Sigmoid colon (tissue), 7 donors: ENCODE results near the gene NKX6-2. TPM values are rescaled to one million over a fixed set of nuclear protein-coding genes. Genes with fewer than 3 reads are reported as not detected.

Source experiments
- DNase-seq: peaks from one replicate; pipeline ENCODE4 v3.0.0-alpha.2; 2019
- H3K27ac ChIP-seq, 4 donors: fragments of 200-600 bp; sonication (generic); one replicate each; pipeline ENCODE4 v1.5.1; 2016 to 2019; ENCODE audit warnings: mild to moderate bottlenecking in 1 of 4
- H3K27me3 ChIP-seq, 3 donors: fragments of 200-600 bp; sonication (generic); one replicate each; pipeline ENCODE4 v1.5.1; 2019; ENCODE audit warnings: mild to moderate bottlenecking in 1 of 3
- H3K36me3 ChIP-seq, 4 donors: fragments of 200-600 bp; sonication (generic); one replicate each; pipeline ENCODE4 v1.5.1; 2016 to 2019
- H3K4me1 ChIP-seq, 4 donors: fragments of 200-600 bp; sonication (generic); one replicate each; pipeline ENCODE4 v1.5.1; 2017 to 2019
- H3K4me3 ChIP-seq, 4 donors: fragments of 200-600 bp; sonication (generic); one replicate each; pipeline ENCODE4 v1.5.1; 2017 to 2019; ENCODE audit warnings: mild to moderate bottlenecking in 2 of 4, moderate library complexity in 1 of 4
- H3K9me3 ChIP-seq, 4 donors: fragments of 200-600 bp in 3 of 4; sonication (generic) in 3 of 4; one replicate each; pipeline versions ENCODE4 v1.5.1 to v1.6.1; 2013 to 2019
- CTCF ChIP-seq, 4 experiments: fragments of 450-650 bp in 3 of 4; fragments of 200-600 bp in 1 of 4; IDR thresholded peaks; one replicate each; pipeline ENCODE4 v1.5.1; 2016 to 2019; ENCODE audit warnings: antibody characterized with exemption in 4 of 4, mild to moderate bottlenecking in 3 of 4, moderate library complexity in 2 of 4
- EP300 ChIP-seq, 4 donors: sonication (generic); formaldehyde crosslinking; IDR thresholded peaks; one replicate each; pipeline ENCODE4 v1.6.1; 2017; ENCODE audit warnings: antibody characterized with exemption in 4 of 4
- POLR2A ChIP-seq, 2 donors: fragments of 450-650 bp; IDR thresholded peaks; one replicate each; pipeline ENCODE4 v1.6.1; 2016; ENCODE audit warnings: antibody characterized with exemption in 2 of 2, mild to moderate bottlenecking in 2 of 2, moderate library complexity in 2 of 2
- POLR2AphosphoS5 ChIP-seq, 4 donors: sonication (generic); formaldehyde crosslinking; IDR thresholded peaks; one replicate each; pipeline ENCODE4 v1.6.1; 2017; ENCODE audit warnings: antibody characterized with exemption in 4 of 4
- WGBS, 2 donors: extraction: QIAGEN DNeasy Blood & Tissue Kit; methylation state at CpG; one replicate each; pipeline ENCODE4 v1.1.7; 2013; 5-methylcytosine and 5-hydroxymethylcytosine counted together
- intact Hi-C: fragments of 100-400 bp; cut with DNase I; formaldehyde crosslinking; loops from one replicate; pipeline ENCODE4 v1.15.1; 2023
- polyA plus RNA-seq, 3 donors: library from polyadenylated mRNA; stranded (reverse); fragments of 200-250 nt; gene quantifications; one replicate each; pipeline ENCODE4 v1.2.3, GENCODE V29; 2013
- total RNA-seq, 4 donors: library from RNA; depleted of rRNA; stranded (reverse); fragments of >200 nt; gene quantifications; one replicate each; pipeline ENCODE4 v1.1.0, GENCODE V29; 2016
- donor health status: healthy with polysubstance abuse.
- donor health status: Bipolar disorder and iron deficiency.
- donor health status: healthy.

The NKX6-2 gene
- total and polyA plus RNA-seq, 7 donors = 0.01 to 0.60 TPM; not detected in 5

- 68 to 75% methylated on average over 7 of the region's 7 CpGs for WGBS, 2 donors
- DNase-seq = no peak
- Histone ChIP-seq H3K27ac (no peak overlapping the region), H3K9me3 (peaks cover 0 to 3% (median 1%) of the 10 kb centered on the region in 4 donors), H3K27me3 (no peaks in the 10 kb centered on the region), H3K4me1 (no peaks in the 10 kb centered on the region), H3K36me3 (no peaks in the 10 kb centered on the region), H3K4me3 (no peak overlapping the region)
- TF ChIP-seq POLR2AphosphoS5 (IDR thresholded peaks at IDR 0.05) (no peak), POLR2A (IDR thresholded peaks at IDR 0.05) (no peak), EP300 (IDR thresholded peaks at IDR 0.05) (no peak), CTCF (IDR thresholded peaks at IDR 0.05) (no peak)
- intact Hi-C loops = no loop called here
These were observed 20.2 kb upstream of the NKX6-2 start for GRCh38 chr10:132806110-132806509.

- no peak for DNase-seq
- Histone ChIP-seq H3K27ac (no peak overlapping the region), H3K9me3 (peaks cover 0 to 3% (median 1%) of the 10 kb centered on the region in 4 donors), H3K27me3 (no peaks in the 10 kb centered on the region), H3K4me1 (no peaks in the 10 kb centered on the region), H3K36me3 (no peaks in the 10 kb centered on the region), H3K4me3 (no peak overlapping the region)
- TF ChIP-seq CTCF (IDR thresholded peaks at IDR 0.05) (no peak), POLR2A (IDR thresholded peaks at IDR 0.05) (no peak), EP300 (IDR thresholded peaks at IDR 0.05) (no peak), POLR2AphosphoS5 (IDR thresholded peaks at IDR 0.05) (no peak)
- WGBS, 2 donors = 64 to 76% methylated on average over 21 of the region's 21 CpGs
- intact Hi-C loops = no loop called here
These were observed 19.7 kb upstream of the NKX6-2 start for GRCh38 chr10:132805599-132805998.

GRCh38 chr10:132804785-132805426, 19.0 kb upstream of the NKX6-2 start:
- Histone ChIP-seq H3K9me3 (peaks cover 0 to 3% (median 1%) of the 10 kb centered on the region in 4 donors), H3K36me3 (no peaks in the 10 kb centered on the region), H3K27ac (no peak overlapping the region), H3K27me3 (no peaks in the 10 kb centered on the region), H3K4me1 (no peaks in the 10 kb centered on the region), H3K4me3 (no peak overlapping the region)
- peak; percentile 48 for DNase-seq
- 38 to 70% methylated on average over 23 of the region's 23 CpGs for WGBS, 2 donors
- intact Hi-C loops = no loop called here
- TF ChIP-seq POLR2A (IDR thresholded peaks at IDR 0.05) = no peak
- TF ChIP-seq POLR2AphosphoS5 (IDR thresholded peaks at IDR 0.05) = no peak
- no peak for TF ChIP-seq EP300 (IDR thresholded peaks at IDR 0.05)
- no peak for TF ChIP-seq CTCF (IDR thresholded peaks at IDR 0.05)

GRCh38 chr10:132804287-132804686, 18.3 kb upstream of the NKX6-2 start:
- H3K36me3 ChIP-seq = no peaks in the 10 kb centered on the region
- no peaks in the 10 kb centered on the region for H3K4me1 ChIP-seq
- H3K27me3 ChIP-seq = no peaks in the 10 kb centered on the region
- H3K27ac ChIP-seq = no peak overlapping the region
- intact Hi-C loops = no loop called here
- peak; percentile 28 for DNase-seq
- peaks cover 0 to 3% (median 1%) of the 10 kb centered on the region in 4 donors for H3K9me3 ChIP-seq
- WGBS, 2 donors = 78 to 93% methylated on average over 11 of the region's 11 CpGs
- no peak overlapping the region for H3K4me3 ChIP-seq
- TF ChIP-seq EP300 (IDR thresholded peaks at IDR 0.05) (no peak), CTCF (IDR thresholded peaks at IDR 0.05) (no peak), POLR2AphosphoS5 (IDR thresholded peaks at IDR 0.05) (no peak), POLR2A (IDR thresholded peaks at IDR 0.05) (no peak)
